Activated gamma-delta T cell treated with Interleukin-2 at 50 U/mL for 16 hours (primary cell): ENCODE data around the gene CBLN3.

Experiments used
- DNase-seq: peaks from one replicate; pipeline ENCODE4 v3.0.0-alpha.2; 2020

CBLN3 gene

GRCh38 chr14:24378981-24379906 is 50.2 kb downstream of the CBLN3 start:
- DNase-seq = no peak

- no peak for DNase-seq
Measured at GRCh38 chr14:24378327-24378726, 51.1 kb downstream of the CBLN3 start.

- DNase-seq = no peak
Measured at GRCh38 chr14:24377657-24378056, 51.8 kb downstream of the CBLN3 start.

GRCh38 chr14:24377126-24377525 is 52.3 kb downstream of the CBLN3 start:
- DNase-seq = no peak
